Breast epithelium (tissue), 3 donors: ENCODE measurements around the gene SIN3A.

Experiments
- CTCF ChIP-seq, 3 donors: fragments of 450-650 bp; IDR thresholded peaks; one replicate each; pipeline ENCODE4 v1.5.1; 2016 to 2017; ENCODE audit warnings: antibody characterized with exemption in 3 of 3, mild to moderate bottlenecking in 3 of 3, moderate library complexity in 3 of 3
- POLR2A ChIP-seq: fragments of 450-650 bp; IDR thresholded peaks from one replicate; pipeline ENCODE4 v1.6.1; 2016; ENCODE audit warnings: antibody characterized with exemption, mild to moderate bottlenecking, moderate library complexity
- POLR2AphosphoS5 ChIP-seq, 3 donors: sonication (generic); formaldehyde crosslinking; IDR thresholded peaks; one replicate each; pipeline ENCODE4 v1.6.1; 2017; ENCODE audit warnings: antibody characterized with exemption in 3 of 3

GRCh38 chr15:75397494-75397893 lies 54.0 kb downstream of the SIN3A start:
- TF ChIP-seq CTCF (IDR thresholded peaks at IDR 0.05) (no peak), POLR2AphosphoS5 (IDR thresholded peaks at IDR 0.05) (no peak), POLR2A (no peak)
